ENCODE data around the gene FOXC2. TPM values are rescaled to one million over a fixed set of nuclear protein-coding genes. Genes with fewer than 3 reads are reported as not detected.

Gene FOXC2
- total and polyA plus RNA-seq, 2 of the 13 experiments (the other 11 are each of a cell fraction or from before 2014, with no cell fraction given): not detected

DNA sequence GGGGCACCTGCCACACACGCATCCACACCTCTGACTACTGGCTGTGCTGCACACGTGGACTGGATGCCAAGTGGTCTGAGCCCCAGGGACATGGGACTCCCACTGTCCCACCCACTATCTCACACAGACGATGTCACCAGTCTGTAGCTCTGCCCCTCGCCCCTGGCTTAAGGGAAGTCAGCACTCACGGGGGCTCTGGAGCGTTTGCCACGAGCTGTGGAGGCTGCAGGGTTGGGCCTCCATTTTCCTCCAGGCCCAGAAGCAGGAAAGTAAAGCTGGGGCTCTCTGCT is 34.2 kb upstream of the FOXC2 start (continued):
- TF ChIP-seq, protein P1, sequence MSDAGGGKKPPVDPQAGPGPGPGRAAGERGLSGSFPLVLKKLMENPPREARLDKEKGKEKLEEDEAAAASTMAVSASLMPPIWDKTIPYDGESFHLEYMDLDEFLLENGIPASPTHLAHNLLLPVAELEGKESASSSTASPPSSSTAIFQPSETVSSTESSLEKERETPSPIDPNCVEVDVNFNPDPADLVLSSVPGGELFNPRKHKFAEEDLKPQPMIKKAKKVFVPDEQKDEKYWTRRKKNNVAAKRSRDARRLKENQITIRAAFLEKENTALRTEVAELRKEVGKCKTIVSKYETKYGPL (CRISPR knock-in tag; IDR thresholded peaks at IDR 0.05): no peak

DNA sequence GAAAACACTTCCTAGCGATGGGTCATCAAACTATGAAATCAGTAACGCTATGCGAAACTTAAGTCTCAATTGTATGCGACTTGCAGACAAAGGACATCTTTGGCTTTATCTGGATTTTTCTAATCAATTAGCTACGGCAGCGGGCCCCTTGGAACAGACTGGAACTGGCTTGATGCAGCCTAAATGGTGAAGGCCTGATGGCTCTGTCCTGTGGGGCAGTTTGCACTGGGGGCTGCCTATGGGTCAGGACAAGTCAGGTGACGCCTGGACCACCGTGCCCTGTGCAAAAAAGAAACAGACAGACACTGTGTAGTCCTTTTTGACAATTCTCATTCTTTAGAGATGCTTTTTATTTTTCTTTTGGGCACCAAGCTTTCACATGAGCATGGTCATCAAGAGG is 33.6 kb upstream of the FOXC2 start:
- POLR2A ChIA-PET: no interaction called here
- no peak for FAIRE-seq
- no peak for ATAC-seq
- Histone ChIP-seq H3K4me3 (replicated peaks in 1 of 3; ENCODE audit: insufficient read depth in 1 of 3, low read depth in 2 of 3, low read length in 3 of 3) (no peak overlapping the region), H4K20me1 (ENCODE audit: insufficient read depth, low read length) (no peaks in the 10 kb centered on the region), H2AFZ (ENCODE audit: low read length) (no peak overlapping the region), H3K4me1 (ENCODE audit: insufficient read depth, low read length) (no peaks in the 10 kb centered on the region), H3K9ac (ENCODE audit: insufficient read depth, low read depth, low read length) (no peak overlapping the region), H3K27me3 (ENCODE audit: control insufficient read depth in 1 of 2, insufficient read depth in 2 of 2, low read length in 2 of 2) (no peaks in the 10 kb centered on the region), H3K4me2 (ENCODE audit: low read depth, low read length) (no peak overlapping the region), H3K79me2 (ENCODE audit: insufficient read depth, low read length) (no peaks in the 10 kb centered on the region), H3K27ac (ENCODE audit: extremely low read length, insufficient read depth, low read length) (no peak overlapping the region), H3K36me3 (replicated peaks in 1 of 2; ENCODE audit: control insufficient read depth in 1 of 2, insufficient read depth in 2 of 2, low read length in 2 of 2) (peaks cover 3 to 14% of the 10 kb centered on the region in 2 experiments; a peak in 4 of 5 replicates), H3K9me3 (ENCODE audit: low read length) (no peaks in the 10 kb centered on the region)
- TF ChIP-seq EZH2 (conservative IDR thresholded peaks at IDR 0.05; ENCODE audit: low read depth, low read length) (no peak), EED (CRISPR knock-in tag; IDR thresholded peaks at IDR 0.05) (no peak), ZNF121 (CRISPR knock-in tag; IDR thresholded peaks at IDR 0.05) (no peak), ZNF501 (CRISPR knock-in tag; IDR thresholded peaks at IDR 0.05) (no peak), SP2 (CRISPR knock-in tag; IDR thresholded peaks at IDR 0.05) (no peak), MIXL1 (CRISPR knock-in tag; IDR thresholded peaks at IDR 0.05) (no peak), TEAD3 (CRISPR knock-in tag; optimal IDR thresholded peaks at IDR 0.05; ENCODE audit: borderline replicate concordance) (no peak), MTA3 (CRISPR knock-in tag; IDR thresholded peaks at IDR 0.05) (no peak), GABPB1 (CRISPR knock-in tag; IDR thresholded peaks at IDR 0.05) (no peak), TAF1 (CRISPR knock-in tag; IDR thresholded peaks at IDR 0.05) (no peak), ZC3H13 (CRISPR knock-in tag; IDR thresholded peaks at IDR 0.05) (no peak), DR1 (CRISPR knock-in tag; IDR thresholded peaks at IDR 0.05) (no peak), NR3C1 (CRISPR knock-in tag; IDR thresholded peaks at IDR 0.05) (no peak), ZNF674 (CRISPR knock-in tag; IDR thresholded peaks at IDR 0.05; ENCODE audit: low read depth) (no peak), ATRX (CRISPR knock-in tag; IDR thresholded peaks at IDR 0.05; ENCODE audit: borderline replicate concordance) (no peak), ZNF709 (CRISPR knock-in tag; IDR thresholded peaks at IDR 0.05) (no peak), HNF4A (CRISPR knock-in tag; IDR thresholded peaks at IDR 0.05) (no peak)
- TF ChIP-seq, protein P2, sequence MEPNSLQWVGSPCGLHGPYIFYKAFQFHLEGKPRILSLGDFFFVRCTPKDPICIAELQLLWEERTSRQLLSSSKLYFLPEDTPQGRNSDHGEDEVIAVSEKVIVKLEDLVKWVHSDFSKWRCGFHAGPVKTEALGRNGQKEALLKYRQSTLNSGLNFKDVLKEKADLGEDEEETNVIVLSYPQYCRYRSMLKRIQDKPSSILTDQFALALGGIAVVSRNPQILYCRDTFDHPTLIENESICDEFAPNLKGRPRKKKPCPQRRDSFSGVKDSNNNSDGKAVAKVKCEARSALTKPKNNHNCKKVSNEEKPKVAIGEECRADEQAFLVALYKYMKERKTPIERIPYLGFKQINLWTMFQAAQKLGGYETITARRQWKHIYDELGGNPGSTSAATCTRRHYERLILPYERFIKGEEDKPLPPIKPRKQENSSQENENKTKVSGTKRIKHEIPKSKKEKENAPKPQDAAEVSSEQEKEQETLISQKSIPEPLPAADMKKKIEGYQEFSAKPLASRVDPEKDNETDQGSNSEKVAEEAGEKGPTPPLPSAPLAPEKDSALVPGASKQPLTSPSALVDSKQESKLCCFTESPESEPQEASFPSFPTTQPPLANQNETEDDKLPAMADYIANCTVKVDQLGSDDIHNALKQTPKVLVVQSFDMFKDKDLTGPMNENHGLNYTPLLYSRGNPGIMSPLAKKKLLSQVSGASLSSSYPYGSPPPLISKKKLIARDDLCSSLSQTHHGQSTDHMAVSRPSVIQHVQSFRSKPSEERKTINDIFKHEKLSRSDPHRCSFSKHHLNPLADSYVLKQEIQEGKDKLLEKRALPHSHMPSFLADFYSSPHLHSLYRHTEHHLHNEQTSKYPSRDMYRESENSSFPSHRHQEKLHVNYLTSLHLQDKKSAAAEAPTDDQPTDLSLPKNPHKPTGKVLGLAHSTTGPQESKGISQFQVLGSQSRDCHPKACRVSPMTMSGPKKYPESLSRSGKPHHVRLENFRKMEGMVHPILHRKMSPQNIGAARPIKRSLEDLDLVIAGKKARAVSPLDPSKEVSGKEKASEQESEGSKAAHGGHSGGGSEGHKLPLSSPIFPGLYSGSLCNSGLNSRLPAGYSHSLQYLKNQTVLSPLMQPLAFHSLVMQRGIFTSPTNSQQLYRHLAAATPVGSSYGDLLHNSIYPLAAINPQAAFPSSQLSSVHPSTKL (CRISPR knock-in tag; IDR thresholded peaks at IDR 0.05): no peak
- TF ChIP-seq, protein P3, sequence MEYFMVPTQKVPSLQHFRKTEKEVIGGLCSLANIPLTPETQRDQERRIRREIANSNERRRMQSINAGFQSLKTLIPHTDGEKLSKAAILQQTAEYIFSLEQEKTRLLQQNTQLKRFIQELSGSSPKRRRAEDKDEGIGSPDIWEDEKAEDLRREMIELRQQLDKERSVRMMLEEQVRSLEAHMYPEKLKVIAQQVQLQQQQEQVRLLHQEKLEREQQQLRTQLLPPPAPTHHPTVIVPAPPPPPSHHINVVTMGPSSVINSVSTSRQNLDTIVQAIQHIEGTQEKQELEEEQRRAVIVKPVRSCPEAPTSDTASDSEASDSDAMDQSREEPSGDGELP (IDR thresholded peaks at IDR 0.05; ENCODE audit: borderline replicate concordance, low read depth): no peak
- no TSS peak for BruUV-seq (replicated peaks)
- in situ Hi-C loops (cut with HindIII; ENCODE audit: extremely low pct_ligation_motif_present, low pct_unique_long_range_greater_than_20kb): no loop called here
- DNase-seq (ENCODE audit: low spot score): no peak
- intact Hi-C loops (cut with micrococcal nuclease; ENCODE audit: unreplicated experiment): no loop called here
- CTCF ChIA-PET (ENCODE audit: low intra/inter-chr PET ratio, low total read pairs): no interaction called here
- WGBS (ENCODE audit: low lambda C conversion rate): 98% methylated on average over 8 of the region's 8 CpGs
